Skeletal muscle satellite cell (primary cell): Measurements from ENCODE around the gene MGST1.
"Not testable (repeated sequence)": the region's sequence is repeated elsewhere in the genome, so short reads cannot be mapped to it uniquely, and the experiment has no call there.

ENCODE experiments used
- H3K27me3 ChIP-seq: 2 replicates; pipeline ENCODE4 v1.7.0; 2013; ENCODE audit warnings: low read length; ENCODE audit not compliant: control insufficient read depth, insufficient read depth
- H3K36me3 ChIP-seq: 2 replicates; pipeline ENCODE4 v1.7.0; 2013; ENCODE audit warnings: mild to moderate bottlenecking, control low read depth, low read length; ENCODE audit not compliant: insufficient read depth
- H3K4me1 ChIP-seq: 2 replicates; pipeline ENCODE4 v1.7.0; 2013; ENCODE audit warnings: low read length; ENCODE audit not compliant: control insufficient read depth, insufficient read depth
- H3K4me2 ChIP-seq: 2 replicates; pipeline ENCODE4 v1.7.0; 2013; ENCODE audit warnings: mild to moderate bottlenecking, low read length
- H3K4me3 ChIP-seq: 2 replicates; pipeline ENCODE4 v1.7.0; 2013; ENCODE audit warnings: low read length
- H3K9ac ChIP-seq: 2 replicates; pipeline ENCODE4 v1.7.0; 2013; ENCODE audit warnings: mild to moderate bottlenecking, low read depth, low read length, moderate library complexity
- H3K9me3 ChIP-seq: replicated peaks from 2 replicates; pipeline ENCODE4 v1.7.0; 2013; ENCODE audit warnings: mild to moderate bottlenecking, control low read depth, low read length

MGST1 gene

GRCh38 chr12:16352481-16352880, 5.0 kb downstream of the MGST1 start:
- Histone ChIP-seq H3K4me2 (peak overlapping the region; percentile 57), H3K36me3 (peaks cover 43% of the 10 kb centered on the region), H3K4me1 (peaks cover 42% of the 10 kb centered on the region), H3K4me3 (peak overlapping the region; percentile 16), H3K9me3 (no peaks in the 10 kb centered on the region), H3K9ac (peak overlapping the region; percentile 6), H3K27me3 (no peaks in the 10 kb centered on the region)

- Histone ChIP-seq H3K27me3 (no peaks in the 10 kb centered on the region), H3K4me3 (no peak overlapping the region), H3K9ac (no peak overlapping the region), H3K4me1 (peaks cover 6% of the 10 kb centered on the region), H3K4me2 (no peak overlapping the region), H3K36me3 (peaks cover 75% of the 10 kb centered on the region), H3K9me3 (no peaks in the 10 kb centered on the region)
Observed at GRCh38 chr12:16358878-16359277, 11.4 kb downstream of the MGST1 start.

GRCh38 chr12:16359512-16360491, 12.4 kb downstream of the MGST1 start:
- no peak overlapping the region for H3K4me2 ChIP-seq
- no peak overlapping the region for H3K9ac ChIP-seq
- H3K9me3 ChIP-seq, result no peaks in the 10 kb centered on the region
- peaks cover 83% of the 10 kb centered on the region for H3K36me3 ChIP-seq
- H3K4me1 ChIP-seq, result peaks cover 6% of the 10 kb centered on the region
- no peaks in the 10 kb centered on the region for H3K27me3 ChIP-seq
- no peak overlapping the region for H3K4me3 ChIP-seq

GRCh38 chr12:16361142-16361783, 13.8 kb downstream of the MGST1 start:
- Histone ChIP-seq H3K36me3 (peaks cover 77% of the 10 kb centered on the region), H3K9ac (no peak overlapping the region), H3K27me3 (no peaks in the 10 kb centered on the region)

GRCh38 chr12:16362550-16362949, 15.1 kb downstream of the MGST1 start:
- no peak overlapping the region for H3K9ac ChIP-seq

More at GRCh38 chr12:16361142-16361783, 13.8 kb downstream of the MGST1 start:
- Histone ChIP-seq H3K4me2 (no peak overlapping the region), H3K4me1 (peaks cover 6% of the 10 kb centered on the region), H3K4me3 (no peak overlapping the region), H3K9me3 (no peaks in the 10 kb centered on the region)

GRCh38 chr12:16369156-16369555, 21.7 kb downstream of the MGST1 start:
- no peaks in the 10 kb centered on the region for H3K27me3 ChIP-seq
- H3K9me3 ChIP-seq, result no peaks in the 10 kb centered on the region
- no peak overlapping the region for H3K4me2 ChIP-seq
- H3K4me1 ChIP-seq, result no peaks in the 10 kb centered on the region
- no peak overlapping the region for H3K4me3 ChIP-seq
- peaks cover 14% of the 10 kb centered on the region for H3K36me3 ChIP-seq
- H3K9ac ChIP-seq, result no peak overlapping the region

More at GRCh38 chr12:16362550-16362949, 15.1 kb downstream of the MGST1 start:
- Histone ChIP-seq H3K36me3 (peaks cover 65% of the 10 kb centered on the region), H3K4me1 (peaks cover 6% of the 10 kb centered on the region), H3K4me3 (no peak overlapping the region), H3K27me3 (no peaks in the 10 kb centered on the region), H3K9me3 (no peaks in the 10 kb centered on the region), H3K4me2 (no peak overlapping the region)

GRCh38 chr12:16370096-16370495, 22.7 kb downstream of the MGST1 start:
- Histone ChIP-seq H3K36me3 (peaks cover 5% of the 10 kb centered on the region), H3K9me3 (no peaks in the 10 kb centered on the region), H3K4me3 (no peak overlapping the region), H3K4me1 (no peaks in the 10 kb centered on the region), H3K27me3 (no peaks in the 10 kb centered on the region), H3K4me2 (no peak overlapping the region), H3K9ac (no peak overlapping the region)

GRCh38 chr12:16382652-16383312, 35.3 kb downstream of the MGST1 start:
- H3K9ac ChIP-seq, H3K27me3 ChIP-seq, H3K4me2 ChIP-seq, H3K4me1 ChIP-seq, H3K36me3 ChIP-seq, H3K4me3 ChIP-seq, H3K9me3 ChIP-seq: not testable (repeated sequence)

- Histone ChIP-seq H3K4me2 (no peak overlapping the region), H3K4me1 (peaks cover 13% of the 10 kb centered on the region), H3K36me3 (no peaks in the 10 kb centered on the region), H3K4me3 (no peak overlapping the region), H3K9me3 (no peaks in the 10 kb centered on the region), H3K9ac (no peak overlapping the region), H3K27me3 (no peaks in the 10 kb centered on the region)
Observed at GRCh38 chr12:16384732-16385131, 37.3 kb downstream of the MGST1 start.

- peaks cover 15% of the 10 kb centered on the region for H3K4me1 ChIP-seq
- no peaks in the 10 kb centered on the region for H3K9me3 ChIP-seq
- no peaks in the 10 kb centered on the region for H3K27me3 ChIP-seq
- no peaks in the 10 kb centered on the region for H3K36me3 ChIP-seq
- peak overlapping the region; percentile 66 for H3K4me2 ChIP-seq
- H3K9ac ChIP-seq, result no peak overlapping the region
- no peak overlapping the region for H3K4me3 ChIP-seq
Observed at GRCh38 chr12:16385782-16386646, 38.6 kb downstream of the MGST1 start.
